Upper lobe of left lung (tissue), 6 donors: Measurements from ENCODE around the gene UBE3B. TPM values are rescaled to one million over a fixed set of nuclear protein-coding genes. Genes with fewer than 3 reads are reported as not detected.

Experiments
- ATAC-seq, 2 donors: fragments of 200-7000 bp; cut with Tn5 transposase; one replicate each; pipeline ENCODE4 v1.9.1; 2022; ENCODE audit warnings: mild to moderate bottlenecking in 2 of 2, moderate library complexity in 2 of 2; ENCODE audit not compliant: low FRiP score in 2 of 2
- DNase-seq, 2 donors: peaks; one replicate each; pipeline ENCODE4 v3.0.0-alpha.2; 2019 to 2020
- H3K27ac ChIP-seq, 4 donors: fragments of 200-600 bp; sonication (generic); one replicate each; pipeline ENCODE4 v1.5.1; 2016 to 2019
- H3K27me3 ChIP-seq, 4 donors: fragments of 200-600 bp; sonication (generic); one replicate each; pipeline ENCODE4 v1.5.1; 2017 to 2019
- H3K36me3 ChIP-seq, 4 donors: fragments of 200-600 bp; sonication (generic); one replicate each; pipeline ENCODE4 v1.5.1; 2016 to 2019
- H3K4me1 ChIP-seq, 4 donors: fragments of 200-600 bp; sonication (generic); one replicate each; pipeline ENCODE4 v1.5.1; 2018 to 2019
- H3K4me3 ChIP-seq, 4 donors: fragments of 200-600 bp; sonication (generic); one replicate each; pipeline ENCODE4 v1.5.1; 2017 to 2019; ENCODE audit warnings: mild to moderate bottlenecking in 2 of 4, moderate library complexity in 1 of 4
- H3K9me3 ChIP-seq, 4 donors: fragments of 200-600 bp; sonication (generic); one replicate each; pipeline ENCODE4 v1.5.1; 2018 to 2019
- EP300 ChIP-seq, 4 donors: sonication (generic); formaldehyde crosslinking; IDR thresholded peaks; one replicate each; pipeline ENCODE4 v1.5.1; 2017; ENCODE audit warnings: antibody characterized with exemption in 4 of 4, control low read depth in 2 of 4
- POLR2A ChIP-seq, 4 donors: fragments of 450-650 bp; IDR thresholded peaks; one replicate each; pipeline ENCODE4 v1.5.1; 2016 to 2017; ENCODE audit warnings: antibody characterized with exemption in 4 of 4, mild to moderate bottlenecking in 2 of 4
- POLR2AphosphoS5 ChIP-seq, 2 donors: sonication (generic); formaldehyde crosslinking; IDR thresholded peaks; one replicate each; pipeline ENCODE4 v1.5.1; 2017; ENCODE audit warnings: antibody characterized with exemption in 2 of 2
- whole genome bisulfite sequencing, 2 donors: methylation state at CpG; one replicate each; pipeline ENCODE4 v1.1.5; 2017 to 2018; 5-methylcytosine and 5-hydroxymethylcytosine counted together
- total RNA-seq, 6 donors: library from RNA; depleted of rRNA in 4 of 6; stranded (reverse); fragments of >200 nt in 4 of 6; gene quantifications; one replicate each; pipeline versions ENCODE4 v1.1.0 to v1.2.1, GENCODE V29; 2016 to 2021
- TF ChIP-seq, protein P1 (sequence below), 6 experiments: fragments of 450-650 bp in 4 of 6; fragments of 200-600 bp in 2 of 6; sonication (generic) in 2 of 6; IDR thresholded peaks; one replicate each; pipeline ENCODE4 v1.5.1; 2016 to 2019; ENCODE audit warnings: antibody characterized with exemption in 6 of 6
- donor health status: DM: no; HTN: no; CAD: no; lungs with moderate emphysema.
- donor health status: DM: no; HTN: yes; CAD: no; lungs with severe emphysema.

UBE3B gene
- total RNA-seq, 6 donors from 2014 or later: 27.0 to 69.1 (median 44.7) TPM

DNA sequence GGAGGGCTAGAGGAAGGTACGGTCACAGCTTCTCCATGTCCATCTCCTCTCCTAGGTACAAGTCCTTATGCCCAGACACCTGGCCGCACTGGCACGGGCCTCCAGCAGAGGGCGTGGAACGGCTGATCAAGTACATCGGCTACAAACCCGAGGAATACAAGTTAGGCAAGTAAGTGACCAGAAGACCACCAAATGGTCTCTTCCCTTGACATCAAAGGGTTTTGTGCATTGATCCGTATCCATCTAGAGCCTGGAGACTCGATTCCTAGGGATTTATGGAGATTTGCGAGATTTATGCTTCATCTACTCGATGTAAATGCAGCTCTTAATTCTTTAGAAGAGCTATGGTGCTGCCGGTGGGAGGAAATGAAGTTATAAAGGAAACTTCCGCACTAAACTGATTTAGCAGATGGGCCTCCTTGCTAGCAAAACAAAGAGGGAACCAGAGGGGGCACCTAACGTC is 44.6 kb upstream of the UBE3B start:
- DNase-seq (peak; percentile 91 to 97), ATAC-seq (peak; percentile 78 to 86)
- peaks cover 4 to 9% (median 6%) of the 10 kb centered on the region in 4 donors for H3K4me1 ChIP-seq
- TF ChIP-seq, protein P1, sequence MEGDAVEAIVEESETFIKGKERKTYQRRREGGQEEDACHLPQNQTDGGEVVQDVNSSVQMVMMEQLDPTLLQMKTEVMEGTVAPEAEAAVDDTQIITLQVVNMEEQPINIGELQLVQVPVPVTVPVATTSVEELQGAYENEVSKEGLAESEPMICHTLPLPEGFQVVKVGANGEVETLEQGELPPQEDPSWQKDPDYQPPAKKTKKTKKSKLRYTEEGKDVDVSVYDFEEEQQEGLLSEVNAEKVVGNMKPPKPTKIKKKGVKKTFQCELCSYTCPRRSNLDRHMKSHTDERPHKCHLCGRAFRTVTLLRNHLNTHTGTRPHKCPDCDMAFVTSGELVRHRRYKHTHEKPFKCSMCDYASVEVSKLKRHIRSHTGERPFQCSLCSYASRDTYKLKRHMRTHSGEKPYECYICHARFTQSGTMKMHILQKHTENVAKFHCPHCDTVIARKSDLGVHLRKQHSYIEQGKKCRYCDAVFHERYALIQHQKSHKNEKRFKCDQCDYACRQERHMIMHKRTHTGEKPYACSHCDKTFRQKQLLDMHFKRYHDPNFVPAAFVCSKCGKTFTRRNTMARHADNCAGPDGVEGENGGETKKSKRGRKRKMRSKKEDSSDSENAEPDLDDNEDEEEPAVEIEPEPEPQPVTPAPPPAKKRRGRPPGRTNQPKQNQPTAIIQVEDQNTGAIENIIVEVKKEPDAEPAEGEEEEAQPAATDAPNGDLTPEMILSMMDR (IDR thresholded peaks at IDR 0.05): peak; percentile 72 to 80 (median 76)
- TF ChIP-seq POLR2AphosphoS5 (IDR thresholded peaks at IDR 0.05): no peak
- H3K27me3 ChIP-seq: no peaks in the 10 kb centered on the region
- H3K9me3 ChIP-seq: no peaks in the 10 kb centered on the region
- no peak overlapping the region for H3K27ac ChIP-seq
- H3K36me3 ChIP-seq: no peaks in the 10 kb centered on the region
- H3K4me3 ChIP-seq: no peak overlapping the region
- 23% methylated on average over 13 to 14 of the region's 14 CpGs for WGBS, 2 donors

DNA sequence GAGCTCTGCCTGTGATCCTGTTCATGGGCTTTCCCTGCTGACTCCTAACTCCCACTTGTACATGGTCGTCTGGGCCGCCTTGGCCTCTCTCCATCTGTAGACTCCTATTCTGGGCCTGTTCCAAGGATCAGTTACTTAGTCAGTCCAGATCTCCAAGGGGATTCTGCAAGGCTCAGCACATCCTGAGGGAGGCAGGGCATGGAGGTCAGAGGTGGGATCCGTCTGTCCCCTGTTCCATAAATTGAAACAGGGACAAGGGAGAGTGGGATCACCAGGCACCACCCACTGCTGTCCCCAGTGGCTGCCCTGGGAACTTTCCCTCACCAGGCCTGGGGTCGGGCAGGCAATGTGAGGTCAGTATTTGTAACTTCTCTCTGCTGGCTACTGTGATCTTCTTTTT is 43.8 kb upstream of the UBE3B start:
- TF ChIP-seq, protein P1 (IDR thresholded peaks at IDR 0.05): peak in 2 of 6 experiments; percentile 24 to 37
- no peak for TF ChIP-seq EP300 (IDR thresholded peaks at IDR 0.05)
- TF ChIP-seq POLR2AphosphoS5 (IDR thresholded peaks at IDR 0.05): no peak
- ATAC-seq (peak; percentile 31 to 68), DNase-seq (no peak)
- Histone ChIP-seq H3K36me3 (no peaks in the 10 kb centered on the region), H3K4me1 (peaks cover 4 to 9% (median 6%) of the 10 kb centered on the region in 4 donors), H3K4me3 (no peak overlapping the region), H3K9me3 (no peaks in the 10 kb centered on the region), H3K27ac (no peak overlapping the region), H3K27me3 (no peaks in the 10 kb centered on the region)
- WGBS, 2 donors: 75 to 80% methylated on average over 4 of the region's 4 CpGs

DNA sequence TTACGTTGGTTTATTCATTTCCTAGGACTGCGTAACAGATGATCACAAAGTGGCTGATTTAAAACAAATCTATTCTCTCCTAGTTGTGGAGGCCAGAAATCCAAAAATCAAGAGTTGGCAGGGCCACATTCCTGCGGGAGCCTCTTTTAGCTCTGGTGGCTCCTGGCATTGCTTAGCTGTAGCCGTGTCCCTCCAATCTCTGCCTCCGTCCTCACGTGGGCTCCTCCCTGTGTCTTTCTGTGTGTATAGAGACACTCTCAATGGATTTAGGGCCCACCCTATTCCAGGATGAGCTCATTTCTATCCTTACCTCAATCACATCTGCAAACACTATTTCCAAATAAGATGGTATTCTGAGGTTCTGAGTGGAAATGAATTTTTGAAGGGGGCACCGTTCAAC is 42.9 kb upstream of the UBE3B start:
- peaks cover 4 to 9% (median 6%) of the 10 kb centered on the region in 4 donors for H3K4me1 ChIP-seq
- TF ChIP-seq POLR2AphosphoS5 (IDR thresholded peaks at IDR 0.05) (no peak), POLR2A (IDR thresholded peaks at IDR 0.05) (no peak), EP300 (IDR thresholded peaks at IDR 0.05) (no peak)
- TF ChIP-seq, protein P1 (IDR thresholded peaks at IDR 0.05): no peak
- no peaks in the 10 kb centered on the region for H3K36me3 ChIP-seq
- H3K27me3 ChIP-seq: no peaks in the 10 kb centered on the region
- no peaks in the 10 kb centered on the region for H3K9me3 ChIP-seq
- H3K4me3 ChIP-seq: no peak overlapping the region
- WGBS, 2 donors: 85 to 87% methylated on average over 7 of the region's 7 CpGs
- DNase-seq: no peak
- no peak for ATAC-seq
- H3K27ac ChIP-seq: no peak overlapping the region

DNA sequence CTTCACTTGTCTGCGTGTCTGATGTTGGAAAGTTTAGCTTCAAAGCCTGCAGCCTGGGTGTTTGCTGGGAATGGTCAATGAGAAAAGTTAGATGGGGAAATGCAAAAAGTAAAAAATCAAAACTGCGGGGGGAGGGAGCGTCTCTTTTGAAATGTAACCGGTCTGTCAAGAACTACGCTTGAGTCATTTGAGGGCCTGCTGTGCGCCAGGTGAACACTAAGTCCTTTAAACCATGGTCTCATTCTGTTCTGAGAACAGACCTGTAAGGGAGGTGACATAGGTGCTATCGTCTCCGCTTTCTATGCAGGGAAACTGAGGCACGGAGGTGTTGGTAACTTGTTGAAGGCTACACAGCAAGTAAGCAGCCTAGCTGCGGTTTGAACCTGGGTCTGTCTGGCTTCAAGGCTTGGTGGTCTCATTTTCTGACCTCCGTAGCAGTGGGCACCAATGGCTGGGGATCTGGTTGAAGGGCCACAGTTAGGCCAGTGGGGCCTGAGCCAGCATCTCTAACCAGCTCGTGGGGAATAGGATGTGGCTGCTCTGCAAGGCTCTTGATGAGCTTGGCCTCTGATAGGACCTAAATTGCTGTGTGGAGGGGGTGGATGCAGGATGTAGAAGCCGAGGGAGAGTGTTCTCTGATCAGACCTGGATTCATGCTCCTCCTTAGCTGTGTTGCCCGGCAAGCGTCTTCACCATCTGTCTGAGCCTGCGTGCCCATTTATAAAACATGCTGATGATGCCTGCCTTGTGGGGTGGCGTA is 41.8 kb upstream of the UBE3B start:
- TF ChIP-seq, protein P1 (IDR thresholded peaks at IDR 0.05): no peak
- TF ChIP-seq EP300 (IDR thresholded peaks at IDR 0.05) (no peak), POLR2AphosphoS5 (IDR thresholded peaks at IDR 0.05) (no peak)
- WGBS, 2 donors: 72 to 77% methylated on average over 16 to 17 of the region's 17 CpGs
- Histone ChIP-seq H3K9me3 (no peaks in the 10 kb centered on the region), H3K4me1 (peaks cover 4 to 11% (median 6%) of the 10 kb centered on the region in 4 donors), H3K27ac (peak overlapping the region in 1 of 4 donors; percentile 51), H3K4me3 (no peak overlapping the region), H3K36me3 (no peaks in the 10 kb centered on the region), H3K27me3 (no peaks in the 10 kb centered on the region)
- peak in 1 of 2 donors; percentile 57 for DNase-seq
- ATAC-seq: no peak

DNA sequence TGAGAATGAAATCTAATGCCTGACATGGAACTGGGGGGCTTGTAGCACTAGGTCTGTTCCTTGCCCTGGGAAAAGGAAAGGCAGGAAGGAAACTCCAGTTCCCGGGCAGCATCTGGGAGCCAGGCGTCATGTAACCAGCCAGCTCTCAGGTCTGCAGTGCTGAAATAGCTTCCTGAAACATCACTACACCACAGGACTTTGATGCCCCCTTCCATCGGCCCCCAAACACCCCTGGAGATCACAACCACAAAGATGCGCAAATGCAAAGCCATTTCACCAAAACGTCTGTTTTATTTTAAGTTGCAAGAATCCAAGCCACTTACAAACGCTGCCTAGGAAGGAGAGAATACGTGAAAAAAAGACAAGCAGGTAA is 41.3 kb upstream of the UBE3B start:
- Histone ChIP-seq H3K9me3 (no peaks in the 10 kb centered on the region), H3K4me3 (no peak overlapping the region), H3K27me3 (no peaks in the 10 kb centered on the region), H3K27ac (no peak overlapping the region), H3K36me3 (no peaks in the 10 kb centered on the region), H3K4me1 (peaks cover 4 to 11% (median 6%) of the 10 kb centered on the region in 4 donors)
- WGBS, 2 donors: 70 to 73% methylated on average over 7 of the region's 7 CpGs
- TF ChIP-seq, protein P1 (IDR thresholded peaks at IDR 0.05): no peak
- no peak for TF ChIP-seq POLR2A (IDR thresholded peaks at IDR 0.05)
- TF ChIP-seq POLR2AphosphoS5 (IDR thresholded peaks at IDR 0.05): no peak
- TF ChIP-seq EP300 (IDR thresholded peaks at IDR 0.05): no peak
- DNase-seq (no peak), ATAC-seq (no peak)
